Colonic mucosa (tissue), 4 donors: ENCODE data around the gene CMKLR1. TPM values are rescaled to one million over a fixed set of nuclear protein-coding genes. Genes with fewer than 3 reads are reported as not detected.

ENCODE experiments used
- DNase-seq: peaks from one replicate; pipeline ENCODE4 v3.0.0-alpha.2; 2020
- H3K27ac ChIP-seq: fragments of 200-600 bp; one replicate; pipeline ENCODE4 v1.8.0; 2021
- H3K27me3 ChIP-seq: fragments of 200-600 bp; one replicate; pipeline ENCODE4 v1.8.0; 2021
- H3K36me3 ChIP-seq: fragments of 200-600 bp; one replicate; pipeline ENCODE4 v1.8.0; 2021
- H3K4me1 ChIP-seq: fragments of 200-600 bp; one replicate; pipeline ENCODE4 v1.8.0; 2021; ENCODE audit warnings: mild to moderate bottlenecking
- H3K4me3 ChIP-seq: fragments of 200-600 bp; one replicate; pipeline ENCODE4 v1.8.0; 2021
- H3K9ac ChIP-seq, 2 donors: one replicate each; pipeline ENCODE4 v1.7.0; 2013; ENCODE audit warnings: control low read depth in 2 of 2, low read depth in 2 of 2, low read length in 2 of 2
- H3K9me3 ChIP-seq: fragments of 200-600 bp; one replicate; pipeline ENCODE4 v1.8.0; 2021
- intact Hi-C: fragments of 100-400 bp; cut with DNase I; formaldehyde crosslinking; loops from one replicate; pipeline ENCODE4 v1.14.1; 2022
- total RNA-seq, 2 donors: library from RNA; stranded (reverse); fragmentation: NEBNext Ultra II Directional in 1 of 2; extraction: Animal tissue kit (Norgen Biotek cat#: 25700) in 1 of 2; gene quantifications; one replicate each; pipeline ENCODE4 v1.2.1, GENCODE V29; 2021
- TF ChIP-seq, protein P1 (sequence below): fragments of 200-600 bp; IDR thresholded peaks from one replicate; pipeline ENCODE4 v1.8.0; 2022; ENCODE audit warnings: antibody characterized with exemption, mild to moderate bottlenecking
- donor health status: healthy.
- donor health status: DM: no; HTN: no; CAD: no.
- donor health status: DM: no; HTN: no; CAD: no.

The CMKLR1 gene
- total RNA-seq, 2 donors from 2014 or later, result 3.0 to 4.9 TPM

DNA sequence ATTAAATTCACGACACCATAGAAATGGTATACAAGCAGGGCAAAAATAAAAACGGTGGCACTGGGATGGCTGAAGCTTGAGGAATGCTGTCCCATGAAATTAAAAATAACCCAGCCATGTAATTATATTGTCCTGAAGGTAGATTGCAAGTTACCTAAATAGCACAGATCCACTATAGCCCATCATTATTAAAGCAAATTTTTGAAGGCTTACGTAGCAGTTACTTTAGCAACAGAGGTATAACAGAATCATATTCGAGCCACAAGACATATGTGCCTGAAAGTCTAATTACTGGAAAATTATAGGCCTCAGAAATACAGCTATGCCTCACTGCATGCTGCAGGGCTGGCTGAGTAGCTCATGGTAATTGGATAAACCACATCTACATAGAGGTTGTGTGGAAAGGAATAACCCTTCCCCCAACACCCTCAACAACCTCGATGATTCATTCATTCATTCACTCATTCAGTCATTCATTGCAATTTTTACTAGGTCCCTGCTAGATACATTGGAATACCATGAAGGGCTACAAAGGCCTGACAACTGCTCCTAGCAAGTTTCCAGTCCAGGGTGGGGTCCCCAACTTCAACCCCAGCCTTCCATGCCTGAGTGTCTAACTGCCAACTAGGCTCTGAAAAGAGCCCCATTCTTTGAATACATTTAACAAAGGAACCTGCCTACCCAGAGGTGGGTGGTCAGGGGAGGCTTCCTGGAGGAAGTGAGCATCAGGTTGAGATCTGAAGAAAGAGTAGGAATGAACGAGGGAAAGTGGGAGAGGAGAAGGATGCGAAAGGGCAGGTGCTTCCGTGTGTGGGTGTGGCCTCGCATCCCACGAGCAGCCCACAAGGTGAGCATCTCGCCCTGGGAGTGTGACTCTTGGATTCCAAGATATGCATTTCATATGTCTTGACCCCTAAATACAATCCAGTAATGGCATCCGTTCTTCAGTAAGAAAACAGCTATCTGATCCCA, 18.0 kb upstream of the CMKLR1 start:
- DNase-seq, result no peak
- Histone ChIP-seq H3K27me3 (no peaks in the 10 kb centered on the region), H3K27ac (no peak overlapping the region), H3K36me3 (no peaks in the 10 kb centered on the region), H3K4me1 (no peaks in the 10 kb centered on the region), H3K4me3 (no peak overlapping the region), H3K9me3 (no peaks in the 10 kb centered on the region), H3K9ac (no peak overlapping the region)
- intact Hi-C loops, result no loop called here
- TF ChIP-seq, protein P1, sequence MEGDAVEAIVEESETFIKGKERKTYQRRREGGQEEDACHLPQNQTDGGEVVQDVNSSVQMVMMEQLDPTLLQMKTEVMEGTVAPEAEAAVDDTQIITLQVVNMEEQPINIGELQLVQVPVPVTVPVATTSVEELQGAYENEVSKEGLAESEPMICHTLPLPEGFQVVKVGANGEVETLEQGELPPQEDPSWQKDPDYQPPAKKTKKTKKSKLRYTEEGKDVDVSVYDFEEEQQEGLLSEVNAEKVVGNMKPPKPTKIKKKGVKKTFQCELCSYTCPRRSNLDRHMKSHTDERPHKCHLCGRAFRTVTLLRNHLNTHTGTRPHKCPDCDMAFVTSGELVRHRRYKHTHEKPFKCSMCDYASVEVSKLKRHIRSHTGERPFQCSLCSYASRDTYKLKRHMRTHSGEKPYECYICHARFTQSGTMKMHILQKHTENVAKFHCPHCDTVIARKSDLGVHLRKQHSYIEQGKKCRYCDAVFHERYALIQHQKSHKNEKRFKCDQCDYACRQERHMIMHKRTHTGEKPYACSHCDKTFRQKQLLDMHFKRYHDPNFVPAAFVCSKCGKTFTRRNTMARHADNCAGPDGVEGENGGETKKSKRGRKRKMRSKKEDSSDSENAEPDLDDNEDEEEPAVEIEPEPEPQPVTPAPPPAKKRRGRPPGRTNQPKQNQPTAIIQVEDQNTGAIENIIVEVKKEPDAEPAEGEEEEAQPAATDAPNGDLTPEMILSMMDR, result no peak

DNA sequence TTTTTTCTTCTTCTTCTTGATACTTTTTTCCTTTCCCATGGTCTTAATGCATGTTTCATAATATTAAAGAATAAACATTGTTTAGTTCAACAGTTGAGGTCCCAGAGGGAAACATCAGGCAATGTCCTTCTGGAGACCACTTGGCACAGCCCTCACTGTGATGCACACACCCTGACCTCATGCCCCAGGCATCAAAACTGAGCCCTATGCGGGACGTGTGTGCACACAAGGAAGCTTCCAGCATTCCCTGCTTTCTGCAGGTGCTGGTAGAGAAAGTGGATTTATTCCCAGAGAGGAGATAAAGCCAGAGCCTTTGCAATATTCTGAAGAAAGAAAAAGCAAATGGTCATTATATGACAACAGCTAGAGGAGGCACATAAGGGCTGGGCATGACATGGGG, 16.0 kb upstream of the CMKLR1 start:
- Histone ChIP-seq H3K4me3 (no peak overlapping the region), H3K27me3 (no peaks in the 10 kb centered on the region), H3K36me3 (no peaks in the 10 kb centered on the region), H3K9ac (no peak overlapping the region), H3K4me1 (no peaks in the 10 kb centered on the region), H3K9me3 (no peaks in the 10 kb centered on the region), H3K27ac (no peak overlapping the region)
- TF ChIP-seq, protein P1, result no peak
- intact Hi-C loops, result no loop called here
- no peak for DNase-seq

DNA sequence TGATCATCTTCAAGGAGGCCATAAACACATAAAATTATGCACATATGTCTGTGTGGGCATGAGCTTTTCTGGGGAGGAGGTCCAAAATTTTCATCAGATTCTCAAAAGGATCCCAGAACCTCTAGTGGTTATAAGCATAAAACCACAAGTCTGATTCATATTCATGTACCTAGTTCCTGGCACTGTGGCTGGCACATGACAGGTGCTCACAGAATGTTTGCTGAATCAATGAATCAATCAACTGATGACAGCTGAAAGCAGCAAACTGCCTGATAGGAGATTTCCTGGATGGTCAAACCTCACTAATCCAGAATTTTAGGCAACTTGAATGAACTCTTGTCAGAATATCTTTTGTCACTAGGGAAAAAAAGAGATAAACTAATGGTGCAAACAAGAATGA, 13.5 kb upstream of the CMKLR1 start:
- TF ChIP-seq, protein P1, result no peak
- H3K4me1 ChIP-seq, result no peaks in the 10 kb centered on the region
- no peaks in the 10 kb centered on the region for H3K36me3 ChIP-seq
- DNase-seq, result no peak
- no peaks in the 10 kb centered on the region for H3K9me3 ChIP-seq
- intact Hi-C loops, result no loop called here
- H3K4me3 ChIP-seq, result no peak overlapping the region
- H3K9ac ChIP-seq, result no peak overlapping the region
- H3K27ac ChIP-seq, result no peak overlapping the region
- no peaks in the 10 kb centered on the region for H3K27me3 ChIP-seq

DNA sequence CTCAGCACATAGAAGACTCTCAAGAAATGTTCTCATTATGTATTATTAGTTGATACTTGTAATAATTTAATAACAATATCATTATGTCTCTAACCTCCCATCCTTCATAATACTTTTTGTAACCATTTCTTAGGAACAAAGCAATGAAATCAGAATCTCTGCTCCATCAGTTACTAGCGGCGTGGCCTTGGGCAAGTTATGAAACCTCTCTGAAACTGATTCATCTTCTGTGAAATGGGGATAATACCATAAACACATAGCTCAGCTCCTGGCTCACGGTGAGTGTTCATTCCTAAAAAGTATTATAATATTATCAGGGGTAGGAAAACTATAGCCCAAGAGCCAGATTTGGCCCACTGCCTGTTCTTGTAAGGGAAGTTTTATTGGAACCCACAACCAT, 11.4 kb upstream of the CMKLR1 start:
- no peak overlapping the region for H3K27ac ChIP-seq
- no peaks in the 10 kb centered on the region for H3K27me3 ChIP-seq
- H3K9ac ChIP-seq, result no peak overlapping the region
- no peaks in the 10 kb centered on the region for H3K36me3 ChIP-seq
- intact Hi-C loops, result no loop called here
- DNase-seq, result no peak
- no peaks in the 10 kb centered on the region for H3K4me1 ChIP-seq
- no peak overlapping the region for H3K4me3 ChIP-seq
- TF ChIP-seq, protein P1, result no peak
- H3K9me3 ChIP-seq, result no peaks in the 10 kb centered on the region

DNA sequence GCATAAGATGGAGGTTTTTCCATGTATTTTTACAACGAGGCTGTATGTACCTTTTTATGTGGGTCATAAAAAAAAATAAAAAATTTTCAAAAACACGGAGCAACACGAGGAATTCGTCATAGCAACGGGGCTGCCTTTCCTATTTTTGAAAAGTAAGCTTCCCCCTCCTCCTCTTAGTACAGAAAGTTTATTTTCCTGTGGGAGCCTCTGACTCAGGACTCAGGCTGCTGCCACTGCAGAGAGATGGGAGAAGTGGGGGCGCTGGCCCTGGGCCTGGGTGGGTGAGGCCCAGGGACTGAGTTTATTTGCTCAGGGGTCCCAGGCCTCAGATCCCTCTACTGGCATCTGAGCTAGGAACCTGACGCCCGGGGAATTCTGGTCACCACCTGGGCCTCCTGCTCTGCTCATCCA, 10.2 kb upstream of the CMKLR1 start:
- no peaks in the 10 kb centered on the region for H3K27me3 ChIP-seq
- H3K4me1 ChIP-seq, result no peaks in the 10 kb centered on the region
- H3K27ac ChIP-seq, result no peak overlapping the region
- TF ChIP-seq, protein P1, result no peak
- H3K9me3 ChIP-seq, result no peaks in the 10 kb centered on the region
- DNase-seq, result no peak
- H3K9ac ChIP-seq, result no peak overlapping the region
- intact Hi-C loops, result no loop called here
- no peak overlapping the region for H3K4me3 ChIP-seq
- H3K36me3 ChIP-seq, result no peaks in the 10 kb centered on the region
